Gastroesophageal sphincter (tissue), 3 donors: ENCODE measurements around the gene KCNT1.

Experiments
- CTCF ChIP-seq, 4 experiments: fragments of 200-600 bp in 2 of 4; fragments of 450-650 bp in 2 of 4; sonication (generic) in 1 of 4; IDR thresholded peaks; one replicate each; pipeline ENCODE4 v1.5.1; 2017 to 2019; ENCODE audit warnings: antibody characterized with exemption in 4 of 4, mild to moderate bottlenecking in 2 of 4, moderate library complexity in 2 of 4
- POLR2A ChIP-seq, 2 donors: fragments of 450-650 bp; IDR thresholded peaks; one replicate each; pipeline ENCODE4 v1.6.1; 2017; ENCODE audit warnings: antibody characterized with exemption in 2 of 2, mild to moderate bottlenecking in 2 of 2, moderate library complexity in 1 of 2

DNA sequence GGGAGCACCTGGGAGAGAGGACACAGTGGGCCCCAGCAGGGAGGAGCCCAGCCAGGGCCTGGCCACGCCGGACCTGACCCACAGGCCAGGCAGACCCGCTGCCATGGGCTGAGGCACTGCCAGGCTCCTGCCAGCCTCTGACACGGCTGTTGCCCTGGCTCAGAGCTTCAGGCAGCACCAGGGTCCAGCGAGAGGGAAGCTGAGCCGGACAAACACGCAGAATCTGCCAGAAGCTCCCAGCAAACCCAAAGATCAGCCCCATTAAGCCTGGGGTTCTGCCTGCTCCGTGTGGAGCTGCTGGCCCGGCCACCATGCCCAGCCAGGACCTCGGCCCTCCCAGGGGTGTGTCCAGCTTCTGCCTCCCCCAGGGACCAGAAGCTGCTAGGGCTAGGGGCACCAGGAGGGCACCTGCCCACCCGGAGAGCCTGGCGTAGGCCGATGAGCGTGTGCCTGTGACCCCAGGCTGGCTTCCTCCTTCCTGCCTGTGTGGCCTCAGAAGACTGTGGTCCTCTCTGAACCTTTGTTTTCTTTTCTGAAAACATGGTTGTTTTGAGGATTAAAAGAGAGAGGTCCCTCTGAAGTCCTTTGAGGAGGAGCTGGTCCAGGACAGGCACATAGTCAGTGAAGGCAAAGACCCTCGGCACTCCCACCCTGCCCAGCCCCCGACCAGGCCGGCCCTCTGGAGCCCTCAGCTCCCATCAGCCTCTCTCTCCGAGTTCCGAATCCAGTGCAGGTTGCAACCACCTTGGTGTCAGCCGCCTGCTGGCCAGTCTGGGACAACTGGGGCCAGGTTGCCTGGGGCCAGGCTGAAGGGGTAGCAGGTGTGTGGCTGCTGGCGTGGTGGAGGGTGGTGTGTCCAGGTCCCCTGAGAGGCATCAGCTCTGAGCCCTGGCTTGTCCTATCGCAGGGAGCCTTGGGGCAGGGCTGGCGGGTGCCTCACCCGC is 39.6 kb downstream of the KCNT1 start:
- TF ChIP-seq POLR2A (IDR thresholded peaks at IDR 0.05) (no peak), CTCF (IDR thresholded peaks at IDR 0.05) (no peak)
